ENCODE results near the gene RPE. TPM values are rescaled to one million over a fixed set of nuclear protein-coding genes. Genes with fewer than 3 reads are reported as not detected.

The RPE gene
- total RNA-seq, 1 donor from 2014 or later, result 53.5 TPM

Other genes with a start within 250 kb of the RPE start
- not detected in 2 replicates for gene UNC80, start 230.8 kb upstream of the RPE start, total RNA-seq
- gene KANSL1L, start 168.8 kb downstream of the RPE start, total RNA-seq, result 4.8 and 7.9 TPM in 2 replicates
- not detected in 2 replicates for gene ACADL, start 222.8 kb downstream of the RPE start, total RNA-seq

Data from T-helper 2 cell treated with Interferon-gamma antibody and Interleukin-4, amounts not matched to agents 100 ng/mL and 5 ng/mL, for 36 hours (primary cell).